Parathyroid adenoma (tissue), 2 donors: ENCODE results near the gene CHST3.
"Not testable (repeated sequence)": the region's sequence is repeated elsewhere in the genome, so short reads cannot be mapped to it uniquely, and the experiment has no call there.

Source experiments
- H2AFZ ChIP-seq: fragments of 300-600 bp; sonication (generic); one replicate; pipeline ENCODE4 v1.7.0; 2017; ENCODE audit warnings: antibody characterized with exemption, mild to moderate bottlenecking
- H3K27ac ChIP-seq: fragments of 300-600 bp; sonication (generic); one replicate; pipeline ENCODE4 v1.7.0; 2017
- H3K27me3 ChIP-seq: fragments of 300-600 bp; sonication (generic); one replicate; pipeline ENCODE4 v1.7.0; 2017; ENCODE audit warnings: low read length; ENCODE audit not compliant: control insufficient read depth, insufficient read depth
- H3K36me3 ChIP-seq: fragments of 300-600 bp; sonication (generic); one replicate; pipeline ENCODE4 v1.7.0; 2017; ENCODE audit warnings: low read length; ENCODE audit not compliant: control insufficient read depth, insufficient read depth
- H3K4me1 ChIP-seq: fragments of 300-600 bp; sonication (generic); one replicate; pipeline ENCODE4 v1.7.0; 2017; ENCODE audit warnings: control low read depth
- H3K4me2 ChIP-seq: fragments of 300-600 bp; sonication (generic); one replicate; pipeline ENCODE4 v1.7.0; 2017; ENCODE audit warnings: low read length
- H3K4me3 ChIP-seq: fragments of 300-600 bp; sonication (generic); one replicate; pipeline ENCODE4 v1.7.0; 2017; ENCODE audit warnings: low read depth, low read length
- H3K79me2 ChIP-seq: fragments of 300-600 bp; sonication (generic); one replicate; pipeline ENCODE4 v1.7.0; 2017; ENCODE audit warnings: control low read depth
- H3K9ac ChIP-seq: fragments of 300-600 bp; sonication (generic); one replicate; pipeline ENCODE4 v1.7.0; 2017; ENCODE audit warnings: mild to moderate bottlenecking
- H3K9me3 ChIP-seq: fragments of 300-600 bp; sonication (generic); one replicate; pipeline ENCODE4 v1.7.0; 2017; ENCODE audit warnings: low read length; ENCODE audit not compliant: control insufficient read depth
- TF ChIP-seq, protein P1 (sequence below): fragments of 300-600 bp; sonication (generic); IDR thresholded peaks from one replicate; pipeline ENCODE4 v1.7.0; 2017; ENCODE audit warnings: antibody characterized with exemption, mild to moderate bottlenecking
- donor health status: primary hyperparathyroidism.

Gene CHST3

DNA sequence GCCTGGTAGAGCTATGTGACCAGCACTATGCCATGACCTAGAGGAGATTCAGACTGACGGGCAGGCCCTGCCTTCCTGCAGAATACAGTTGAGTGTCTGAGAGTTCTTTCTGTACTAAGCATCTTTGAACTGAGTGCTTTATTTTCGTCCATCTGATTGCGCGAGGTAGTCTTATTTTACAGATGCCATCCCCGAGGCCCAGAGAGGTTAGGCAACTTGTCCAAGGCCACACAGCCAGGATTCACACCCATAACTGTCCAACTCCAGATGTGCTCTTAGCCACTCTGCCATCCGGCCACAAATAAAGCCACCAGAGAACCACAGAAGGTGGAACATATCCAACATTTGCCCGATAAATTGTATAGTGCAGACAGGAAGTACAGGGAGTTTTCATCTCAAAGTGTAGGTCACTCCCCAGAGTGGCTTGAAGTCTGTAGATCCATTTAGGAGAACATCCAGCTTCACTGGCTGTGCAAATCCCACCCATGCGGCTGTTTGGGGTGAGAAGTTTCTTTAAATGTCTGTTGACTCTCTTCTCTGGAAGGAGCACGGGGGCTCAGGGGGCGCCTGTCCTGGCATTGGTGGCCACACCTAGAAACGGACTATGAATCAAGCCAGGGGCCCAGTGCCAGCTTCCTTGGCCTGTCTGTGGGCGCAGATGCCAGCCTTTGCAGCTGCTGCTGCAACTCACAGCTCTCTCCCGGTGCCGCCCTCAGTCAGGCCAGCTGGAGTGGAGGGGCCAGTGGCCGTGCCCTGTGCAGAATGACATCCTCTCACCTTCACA lies 11.1 kb downstream of the CHST3 start:
- Histone ChIP-seq H3K4me3 (no peak overlapping the region), H3K4me2 (no peak overlapping the region), H3K9ac (no peak overlapping the region), H3K36me3 (no peaks in the 10 kb centered on the region), H2AFZ (no peak overlapping the region), H3K4me1 (no peaks in the 10 kb centered on the region), H3K79me2 (no peaks in the 10 kb centered on the region), H3K27me3 (no peaks in the 10 kb centered on the region), H3K27ac (no peak overlapping the region), H3K9me3 (no peaks in the 10 kb centered on the region)
- TF ChIP-seq, protein P1, sequence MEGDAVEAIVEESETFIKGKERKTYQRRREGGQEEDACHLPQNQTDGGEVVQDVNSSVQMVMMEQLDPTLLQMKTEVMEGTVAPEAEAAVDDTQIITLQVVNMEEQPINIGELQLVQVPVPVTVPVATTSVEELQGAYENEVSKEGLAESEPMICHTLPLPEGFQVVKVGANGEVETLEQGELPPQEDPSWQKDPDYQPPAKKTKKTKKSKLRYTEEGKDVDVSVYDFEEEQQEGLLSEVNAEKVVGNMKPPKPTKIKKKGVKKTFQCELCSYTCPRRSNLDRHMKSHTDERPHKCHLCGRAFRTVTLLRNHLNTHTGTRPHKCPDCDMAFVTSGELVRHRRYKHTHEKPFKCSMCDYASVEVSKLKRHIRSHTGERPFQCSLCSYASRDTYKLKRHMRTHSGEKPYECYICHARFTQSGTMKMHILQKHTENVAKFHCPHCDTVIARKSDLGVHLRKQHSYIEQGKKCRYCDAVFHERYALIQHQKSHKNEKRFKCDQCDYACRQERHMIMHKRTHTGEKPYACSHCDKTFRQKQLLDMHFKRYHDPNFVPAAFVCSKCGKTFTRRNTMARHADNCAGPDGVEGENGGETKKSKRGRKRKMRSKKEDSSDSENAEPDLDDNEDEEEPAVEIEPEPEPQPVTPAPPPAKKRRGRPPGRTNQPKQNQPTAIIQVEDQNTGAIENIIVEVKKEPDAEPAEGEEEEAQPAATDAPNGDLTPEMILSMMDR, result no peak

DNA sequence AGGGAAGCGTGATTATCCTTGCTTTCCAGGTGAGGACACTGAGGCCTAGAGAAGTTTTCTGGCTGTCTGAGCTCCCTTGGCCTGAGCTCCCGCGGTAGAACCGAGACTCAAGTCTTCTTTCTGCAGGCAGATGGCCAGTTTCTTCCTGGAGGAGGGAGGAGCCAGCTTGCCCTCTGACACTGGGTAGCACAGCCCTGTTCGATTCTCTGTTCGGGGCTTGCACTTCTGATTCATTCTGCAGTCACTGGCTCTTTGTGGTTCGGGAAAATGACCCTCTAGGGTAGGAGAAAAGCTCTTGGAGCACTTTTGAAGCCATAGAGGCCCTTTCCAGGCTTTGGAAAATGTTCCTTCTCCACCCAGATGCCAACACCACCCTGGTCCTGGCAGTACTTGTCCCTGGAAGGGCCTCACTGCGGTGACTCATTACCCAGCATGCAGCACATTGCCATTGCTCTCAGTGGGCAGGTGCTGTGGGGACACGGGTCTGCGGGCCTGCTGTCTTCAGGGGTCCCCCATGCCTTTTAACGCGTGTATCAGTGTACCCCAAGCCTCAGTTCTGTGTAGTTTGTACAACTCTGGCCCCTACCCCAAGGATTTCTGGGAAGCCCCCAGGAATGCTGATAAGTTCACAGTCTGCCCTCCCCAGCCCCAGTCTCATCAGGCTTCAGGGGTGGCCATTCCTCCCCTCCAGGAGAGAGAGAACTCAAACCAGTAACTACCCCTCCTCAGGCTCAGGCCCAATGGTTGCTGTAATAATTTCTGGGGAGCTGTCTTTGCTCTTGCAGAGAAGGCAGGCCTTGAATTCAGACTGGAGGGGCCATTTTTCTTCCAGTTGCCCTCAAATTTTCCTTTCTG lies 11.9 kb downstream of the CHST3 start:
- H2AFZ ChIP-seq, result no peak overlapping the region
- no peaks in the 10 kb centered on the region for H3K9me3 ChIP-seq
- no peaks in the 10 kb centered on the region for H3K4me1 ChIP-seq
- no peak overlapping the region for H3K4me3 ChIP-seq
- H3K79me2 ChIP-seq, result peaks cover 2% of the 10 kb centered on the region
- H3K36me3 ChIP-seq, result no peaks in the 10 kb centered on the region
- H3K27ac ChIP-seq, result no peak overlapping the region
- TF ChIP-seq, protein P1, result no peak
- H3K27me3 ChIP-seq, result no peaks in the 10 kb centered on the region
- H3K9ac ChIP-seq, result no peak overlapping the region
- no peak overlapping the region for H3K4me2 ChIP-seq

DNA sequence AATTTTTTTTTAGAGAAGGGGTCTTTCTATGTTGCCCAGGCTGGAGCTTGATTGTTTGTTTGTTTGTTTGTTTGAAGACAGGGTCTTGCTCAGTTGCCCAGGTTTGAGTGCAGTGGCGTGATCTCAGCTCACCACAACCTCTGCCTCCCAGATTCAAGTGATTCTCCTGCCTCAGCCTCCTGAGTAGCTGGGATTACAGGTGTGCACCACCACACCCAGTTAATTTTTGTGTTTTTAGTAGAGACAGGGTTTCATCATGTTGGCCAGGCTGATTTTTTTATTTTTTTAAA lies 13.4 kb downstream of the CHST3 start:
- H3K27ac ChIP-seq, H3K9me3 ChIP-seq, H3K4me2 ChIP-seq, H3K36me3 ChIP-seq, H3K9ac ChIP-seq, H3K4me3 ChIP-seq, H2AFZ ChIP-seq, H3K79me2 ChIP-seq, H3K27me3 ChIP-seq, H3K4me1 ChIP-seq: not testable (repeated sequence)

DNA sequence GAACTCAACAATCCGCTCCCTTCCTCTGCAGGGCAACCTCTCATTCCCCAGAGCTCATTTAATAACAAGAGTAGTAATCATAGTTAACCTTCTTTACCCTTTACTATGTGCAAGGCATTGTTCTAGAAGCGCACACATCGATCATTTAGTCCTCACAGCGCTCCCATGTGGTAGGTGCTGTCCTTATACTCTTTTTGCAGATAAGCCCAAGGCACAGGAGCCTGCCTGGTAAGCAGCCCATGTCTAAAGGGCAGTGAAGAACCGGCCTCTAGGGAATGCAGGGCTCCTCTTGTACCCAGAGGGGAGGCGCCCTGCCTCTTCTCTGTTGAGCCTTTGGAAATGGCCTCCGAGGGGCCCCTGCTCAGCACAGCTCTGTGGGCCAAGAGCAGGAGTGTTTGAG lies 14.3 kb downstream of the CHST3 start:
- TF ChIP-seq, protein P1, result no peak
- Histone ChIP-seq H2AFZ (no peak overlapping the region), H3K79me2 (peaks cover 2% of the 10 kb centered on the region), H3K9ac (no peak overlapping the region), H3K27me3 (no peaks in the 10 kb centered on the region), H3K4me1 (no peaks in the 10 kb centered on the region), H3K4me3 (no peak overlapping the region), H3K36me3 (no peaks in the 10 kb centered on the region), H3K27ac (no peak overlapping the region), H3K4me2 (no peak overlapping the region), H3K9me3 (no peaks in the 10 kb centered on the region)

DNA sequence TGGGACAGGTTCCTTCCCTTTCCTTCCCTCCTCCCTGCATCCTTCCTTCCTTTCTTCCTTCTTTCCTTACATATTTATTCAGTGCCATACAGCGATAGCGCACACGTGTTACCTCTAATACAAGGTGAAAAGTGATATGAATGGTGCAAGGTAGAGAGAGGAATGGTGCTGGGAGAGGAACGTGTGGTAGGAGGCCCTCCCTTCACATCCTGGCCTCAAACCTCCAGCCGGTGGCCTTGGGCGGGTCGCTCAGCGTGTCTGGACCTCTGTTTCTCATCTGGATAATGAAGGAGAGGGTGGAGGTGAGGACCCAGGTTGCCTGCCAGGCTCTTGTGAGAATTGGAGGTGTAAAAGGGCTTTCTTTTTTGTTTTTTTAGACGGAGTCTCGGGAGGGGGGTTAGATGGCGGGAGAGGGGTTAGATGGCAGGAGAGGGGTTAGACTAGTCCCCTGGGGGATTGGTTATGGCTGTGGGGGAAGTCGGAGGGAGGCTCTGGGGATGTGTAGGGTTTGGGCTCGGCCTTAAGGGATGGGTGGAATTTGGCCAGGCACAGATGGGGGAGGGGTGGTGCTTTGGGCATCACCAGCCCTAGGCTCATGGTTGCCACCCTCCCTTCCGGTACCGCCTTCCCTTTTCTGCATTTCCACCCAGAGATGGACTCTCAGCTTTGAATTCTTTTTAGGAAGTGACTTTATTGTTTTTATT lies 14.9 kb downstream of the CHST3 start:
- no peaks in the 10 kb centered on the region for H3K9me3 ChIP-seq
- H3K27me3 ChIP-seq, result no peaks in the 10 kb centered on the region
- H3K4me1 ChIP-seq, result no peaks in the 10 kb centered on the region
- H3K79me2 ChIP-seq, result peaks cover 2% of the 10 kb centered on the region
- no peak overlapping the region for H2AFZ ChIP-seq
- no peak overlapping the region for H3K4me2 ChIP-seq
- H3K4me3 ChIP-seq, result no peak overlapping the region
- H3K27ac ChIP-seq, result no peak overlapping the region
- H3K9ac ChIP-seq, result no peak overlapping the region
- TF ChIP-seq, protein P1, result no peak
- H3K36me3 ChIP-seq, result no peaks in the 10 kb centered on the region
